ENCODE measurements around the gene RALB. TPM values are rescaled to one million over a fixed set of nuclear protein-coding genes. Genes with fewer than 3 reads are reported as not detected.
"Not testable (repeated sequence)": the region's sequence is repeated elsewhere in the genome, so short reads cannot be mapped to it uniquely, and the experiment has no call there.

Gene RALB
- total RNA-seq, 2 experiments from 2014 or later: 39.4 to 45.4 TPM

GRCh38 chr2:120320318-120320851, 67.7 kb downstream of the RALB start:
- H3K36me3 Mint-ChIP-seq (ENCODE audit: low read depth): no peaks in the 10 kb centered on the region
- POLR2A ChIA-PET: no interaction called here
- no peak overlapping the region for H3K27ac Mint-ChIP-seq
- H3K4me3 Mint-ChIP-seq: no peak overlapping the region
- H3K4me1 Mint-ChIP-seq (ENCODE audit: low read depth): peaks cover 17% of the 10 kb centered on the region
- H3K27me3 Mint-ChIP-seq (ENCODE audit: low read depth): no peaks in the 10 kb centered on the region
- ATAC-seq: no peak
- no peak for DNase-seq
- CTCF ChIA-PET: no interaction called here
- H3K9me3 Mint-ChIP-seq (ENCODE audit: insufficient read depth): no peaks in the 10 kb centered on the region

- H3K27me3 Mint-ChIP-seq (ENCODE audit: low read depth); H3K4me3 Mint-ChIP-seq; CTCF ChIA-PET; ATAC-seq; H3K27ac Mint-ChIP-seq; H3K9me3 Mint-ChIP-seq (ENCODE audit: insufficient read depth); DNase-seq; H3K36me3 Mint-ChIP-seq (ENCODE audit: low read depth); POLR2A ChIA-PET: not testable (repeated sequence)
- peaks cover 14% of the 10 kb centered on the region for H3K4me1 Mint-ChIP-seq (ENCODE audit: low read depth)
These were observed 68.4 kb downstream of the RALB start for GRCh38 chr2:120320887-120321556.

GRCh38 chr2:120321721-120322284, 69.2 kb downstream of the RALB start:
- Mint-ChIP-seq H3K27me3 (ENCODE audit: low read depth) (no peaks in the 10 kb centered on the region), H3K27ac (peak overlapping the region; percentile 64), H3K4me3 (no peak overlapping the region), H3K36me3 (ENCODE audit: low read depth) (no peaks in the 10 kb centered on the region), H3K9me3 (ENCODE audit: insufficient read depth) (no peaks in the 10 kb centered on the region), H3K4me1 (ENCODE audit: low read depth) (peaks cover 14% of the 10 kb centered on the region)
- POLR2A ChIA-PET: no interaction called here
- ATAC-seq: peak; percentile 44
- CTCF ChIA-PET: no interaction called here
- DNase-seq: no peak

- Mint-ChIP-seq H3K27me3 (ENCODE audit: low read depth) (peaks cover 2% of the 10 kb centered on the region), H3K36me3 (ENCODE audit: low read depth) (no peaks in the 10 kb centered on the region), H3K9me3 (ENCODE audit: insufficient read depth) (no peaks in the 10 kb centered on the region), H3K4me1 (ENCODE audit: low read depth) (peaks cover 14% of the 10 kb centered on the region), H3K27ac (no peak overlapping the region), H3K4me3 (no peak overlapping the region)
- POLR2A ChIA-PET: no interaction called here
- CTCF ChIA-PET: no interaction called here
- no peak for ATAC-seq
- no peak for DNase-seq
These were observed 69.7 kb downstream of the RALB start for GRCh38 chr2:120322329-120322728.

- no peaks in the 10 kb centered on the region for H3K9me3 Mint-ChIP-seq (ENCODE audit: insufficient read depth)
- ChIA-PET POLR2A (no interaction called here), CTCF (no interaction called here)
These were observed 70.6 kb downstream of the RALB start for GRCh38 chr2:120323214-120323613.

GRCh38 chr2:120323807-120324399, 71.3 kb downstream of the RALB start:
- peaks cover 7% of the 10 kb centered on the region for H3K4me1 Mint-ChIP-seq (ENCODE audit: low read depth)
- ATAC-seq (no peak), DNase-seq (no peak)
- H3K27ac Mint-ChIP-seq: no peak overlapping the region
- peaks cover 6% of the 10 kb centered on the region for H3K27me3 Mint-ChIP-seq (ENCODE audit: low read depth)
- POLR2A ChIA-PET: interaction anchor here (0.7 kb wide), 1 partner anchor 9 kb away, joined by 3 read pairs; no protein-coding TSS in a partner anchor
- CTCF ChIA-PET: interaction anchor here (1.1 to 3.2 kb wide), 2 partner anchors 10 to 19 kb away, joined by 4 to 15 read pairs; no protein-coding TSS in a partner anchor
- H3K4me3 Mint-ChIP-seq: no peak overlapping the region
- no peaks in the 10 kb centered on the region for H3K36me3 Mint-ChIP-seq (ENCODE audit: low read depth)
- H3K9me3 Mint-ChIP-seq (ENCODE audit: insufficient read depth): no peaks in the 10 kb centered on the region

More at GRCh38 chr2:120323214-120323613, 70.6 kb downstream of the RALB start:
- H3K4me1 Mint-ChIP-seq (ENCODE audit: low read depth): peaks cover 8% of the 10 kb centered on the region
- H3K36me3 Mint-ChIP-seq (ENCODE audit: low read depth): no peaks in the 10 kb centered on the region
- ATAC-seq: no peak
- no peak overlapping the region for H3K4me3 Mint-ChIP-seq
- H3K27me3 Mint-ChIP-seq (ENCODE audit: low read depth): peaks cover 2% of the 10 kb centered on the region
- DNase-seq: no peak
- H3K27ac Mint-ChIP-seq: no peak overlapping the region

- H3K4me3 Mint-ChIP-seq: no peak overlapping the region
- H3K27ac Mint-ChIP-seq: no peak overlapping the region
- no peak for DNase-seq
- peaks cover 6% of the 10 kb centered on the region for H3K27me3 Mint-ChIP-seq (ENCODE audit: low read depth)
- POLR2A ChIA-PET: interaction anchor here (0.7 kb wide), 1 partner anchor 76 kb away, joined by 3 read pairs; no protein-coding TSS in a partner anchor
- no peaks in the 10 kb centered on the region for H3K36me3 Mint-ChIP-seq (ENCODE audit: low read depth)
- peaks cover 7% of the 10 kb centered on the region for H3K4me1 Mint-ChIP-seq (ENCODE audit: low read depth)
- no peaks in the 10 kb centered on the region for H3K9me3 Mint-ChIP-seq (ENCODE audit: insufficient read depth)
- no peak for ATAC-seq
- CTCF ChIA-PET: interaction anchor here (1.1 to 3.2 kb wide), 3 partner anchors 11 to 115 kb away, joined by 3 to 15 read pairs (median 4); no protein-coding TSS in a partner anchor
These were observed 72.3 kb downstream of the RALB start for GRCh38 chr2:120324933-120325332.

- ChIA-PET POLR2A (no interaction called here), CTCF (interaction anchor here (1.7 to 3.2 kb wide), 2 partner anchors 12 to 116 kb away, joined by 3 to 15 read pairs; no protein-coding TSS in a partner anchor)
- Mint-ChIP-seq H3K36me3 (ENCODE audit: low read depth) (no peaks in the 10 kb centered on the region), H3K27ac (no peak overlapping the region), H3K9me3 (ENCODE audit: insufficient read depth) (no peaks in the 10 kb centered on the region), H3K4me3 (no peak overlapping the region), H3K4me1 (ENCODE audit: low read depth) (peaks cover 7% of the 10 kb centered on the region), H3K27me3 (ENCODE audit: low read depth) (peaks cover 6% of the 10 kb centered on the region)
- no peak for DNase-seq
- no peak for ATAC-seq
These were observed 73.4 kb downstream of the RALB start for GRCh38 chr2:120326066-120326465.

- CTCF ChIA-PET: interaction anchor here (1.1 kb wide), 1 partner anchor 365 kb away, joined by 3 read pairs; no protein-coding TSS in a partner anchor
- Mint-ChIP-seq H3K27me3 (ENCODE audit: low read depth) (peaks cover 24% of the 10 kb centered on the region), H3K36me3 (ENCODE audit: low read depth) (no peaks in the 10 kb centered on the region), H3K4me3 (no peak overlapping the region), H3K27ac (no peak overlapping the region), H3K4me1 (ENCODE audit: low read depth) (no peaks in the 10 kb centered on the region), H3K9me3 (ENCODE audit: insufficient read depth) (no peaks in the 10 kb centered on the region)
- DNase-seq: no peak
- no peak for ATAC-seq
- POLR2A ChIA-PET: no interaction called here
These were observed 78.5 kb downstream of the RALB start for GRCh38 chr2:120330946-120331822.

GRCh38 chr2:120331903-120332302, 79.3 kb downstream of the RALB start:
- CTCF ChIA-PET: interaction anchor here (1.1 kb wide), 1 partner anchor 364 kb away, joined by 3 read pairs; no protein-coding TSS in a partner anchor
- Mint-ChIP-seq H3K9me3 (ENCODE audit: insufficient read depth) (no peaks in the 10 kb centered on the region), H3K27me3 (ENCODE audit: low read depth) (peaks cover 25% of the 10 kb centered on the region), H3K4me3 (no peak overlapping the region), H3K27ac (no peak overlapping the region), H3K4me1 (ENCODE audit: low read depth) (no peaks in the 10 kb centered on the region), H3K36me3 (ENCODE audit: low read depth) (no peaks in the 10 kb centered on the region)
- POLR2A ChIA-PET: no interaction called here
- no peak for ATAC-seq
- no peak for DNase-seq

- Mint-ChIP-seq H3K27ac (no peak overlapping the region), H3K36me3 (ENCODE audit: low read depth) (no peaks in the 10 kb centered on the region), H3K4me1 (ENCODE audit: low read depth) (no peaks in the 10 kb centered on the region), H3K4me3 (no peak overlapping the region), H3K9me3 (ENCODE audit: insufficient read depth) (no peaks in the 10 kb centered on the region), H3K27me3 (ENCODE audit: low read depth) (peaks cover 23% of the 10 kb centered on the region)
- ChIA-PET CTCF (no interaction called here), POLR2A (no interaction called here)
- DNase-seq (no peak), ATAC-seq (no peak)
These were observed 79.7 kb downstream of the RALB start for GRCh38 chr2:120332384-120332783.
